Hindlimb muscle (tissue), 1 donor: ENCODE results near the gene TSPAN9. TPM values are rescaled to one million over a fixed set of nuclear protein-coding genes. Genes with fewer than 3 reads are reported as not detected.

ENCODE experiments used
- DNase-seq: peaks from one replicate; pipeline ENCODE4 v3.0.0-alpha.2; 2013
- polyA plus RNA-seq: library from polyadenylated mRNA; unstranded; fragments of 120-200 nt; gene quantifications from one replicate; pipeline ENCODE4 v1.2.1, GENCODE V29; 2013; ENCODE audit not compliant: insufficient read length

Gene TSPAN9
- polyA plus RNA-seq, 1 donor, result 98.9 TPM

- no peak for DNase-seq
These were observed 226.4 kb downstream of the TSPAN9 start for GRCh38 chr12:3303410-3304136.

GRCh38 chr12:3304436-3305165, 227.4 kb downstream of the TSPAN9 start:
- DNase-seq, result no peak

- DNase-seq, result no peak
These were observed 228.3 kb downstream of the TSPAN9 start for GRCh38 chr12:3305464-3305863.

GRCh38 chr12:3305904-3306619, 228.9 kb downstream of the TSPAN9 start:
- no peak for DNase-seq

GRCh38 chr12:3307389-3307788, 230.2 kb downstream of the TSPAN9 start:
- peak; percentile 45 for DNase-seq

- no peak for DNase-seq
These were observed 230.9 kb downstream of the TSPAN9 start for GRCh38 chr12:3308063-3308462.

- DNase-seq, result no peak
These were observed 231.4 kb downstream of the TSPAN9 start for GRCh38 chr12:3308609-3309008.

GRCh38 chr12:3309805-3310204, 232.6 kb downstream of the TSPAN9 start:
- DNase-seq, result no peak

- no peak for DNase-seq
These were observed 233.3 kb downstream of the TSPAN9 start for GRCh38 chr12:3310271-3311026.

GRCh38 chr12:3311027-3311402, 233.8 kb downstream of the TSPAN9 start:
- no peak for DNase-seq

GRCh38 chr12:3311491-3312103, 234.4 kb downstream of the TSPAN9 start:
- DNase-seq, result no peak

- DNase-seq, result no peak
These were observed 235.9 kb downstream of the TSPAN9 start for GRCh38 chr12:3313066-3313465.

GRCh38 chr12:3313675-3314663, 236.8 kb downstream of the TSPAN9 start:
- peak; percentile 55 for DNase-seq

- peak; percentile 93 for DNase-seq
These were observed 238.1 kb downstream of the TSPAN9 start for GRCh38 chr12:3315201-3315661.

- DNase-seq, result no peak
These were observed 239.7 kb downstream of the TSPAN9 start for GRCh38 chr12:3316776-3317480.

GRCh38 chr12:3317481-3317815, 240.3 kb downstream of the TSPAN9 start:
- no peak for DNase-seq

- DNase-seq, result no peak
These were observed 240.8 kb downstream of the TSPAN9 start for GRCh38 chr12:3317841-3318501.

- no peak for DNase-seq
These were observed 242.7 kb downstream of the TSPAN9 start for GRCh38 chr12:3319723-3320492.
